Neural progenitor cell (in vitro differentiated cells): Measurements from ENCODE around the gene ECSIT. TPM values are rescaled to one million over a fixed set of nuclear protein-coding genes. Genes with fewer than 3 reads are reported as not detected.

Experiments used
- DNase-seq: peaks from one replicate; pipeline ENCODE4 v3.0.0-alpha.2; 2016; ENCODE audit warnings: low spot score
- H2AFZ ChIP-seq: fragments of 200-600 bp; sonication (generic); replicated peaks from 2 replicates; pipeline ENCODE4 v1.6.1; 2016; ENCODE audit warnings: antibody characterized with exemption
- H3F3A ChIP-seq: fragments of 200-600 bp; sonication (generic); 2 replicates; pipeline ENCODE4 v1.6.1; 2016; ENCODE audit warnings: antibody characterized with exemption, low read depth
- H3K27ac ChIP-seq: fragments of 200-600 bp; sonication (generic); 2 replicates; pipeline ENCODE4 v1.5.1; 2016; ENCODE audit warnings: mild to moderate bottlenecking
- H3K27me3 ChIP-seq: fragments of 200-600 bp; sonication (generic); 2 replicates; pipeline ENCODE4 v1.6.1; 2016; ENCODE audit warnings: mild to moderate bottlenecking, moderate library complexity
- H3K36me3 ChIP-seq: fragments of 200-600 bp; sonication (generic); 2 replicates; pipeline ENCODE4 v1.5.1; 2016
- H3K4me1 ChIP-seq: fragments of 200-600 bp; sonication (generic); 2 replicates; pipeline ENCODE4 v1.6.1; 2016; ENCODE audit warnings: mixed run types
- H3K4me2 ChIP-seq: fragments of 200-600 bp; sonication (generic); 2 replicates; pipeline ENCODE4 v1.6.1; 2016
- H3K4me3 ChIP-seq: fragments of 200-600 bp; sonication (generic); 2 replicates; pipeline ENCODE4 v1.5.1; 2016
- H3K79me2 ChIP-seq: fragments of 200-600 bp; sonication (generic); 2 replicates; pipeline ENCODE4 v1.6.1; 2016; ENCODE audit warnings: low read depth
- H3K9ac ChIP-seq: fragments of 200-600 bp; sonication (generic); 2 replicates; pipeline ENCODE4 v1.6.1; 2016
- H3K9me3 ChIP-seq: fragments of 200-600 bp; sonication (generic); 2 replicates; pipeline ENCODE4 v1.5.1; 2016; ENCODE audit warnings: low read depth
- H4K20me1 ChIP-seq: fragments of 200-600 bp; sonication (generic); 2 replicates; pipeline ENCODE4 v1.6.1; 2016; ENCODE audit warnings: low read depth
- H3K27ac Mint-ChIP-seq: 3 replicates; pipeline ENCODE4 v1.8.0; 2021; ENCODE audit warnings: mixed read lengths
- H3K27me3 Mint-ChIP-seq: 2 replicates; pipeline ENCODE4 v1.8.0; 2022; ENCODE audit warnings: low read depth, mild to moderate bottlenecking, inconsistent platforms, moderate library complexity, mixed read lengths; ENCODE audit not compliant: insufficient read depth
- H3K36me3 Mint-ChIP-seq: 3 replicates; pipeline ENCODE4 v1.8.0; 2021; ENCODE audit warnings: mixed read lengths
- H3K4me1 Mint-ChIP-seq: 3 replicates; pipeline ENCODE4 v1.8.0; 2021; ENCODE audit warnings: mixed read lengths
- H3K4me3 Mint-ChIP-seq: 3 replicates; pipeline ENCODE4 v1.8.0; 2021; ENCODE audit warnings: mild to moderate bottlenecking, moderate library complexity, mixed read lengths
- H3K9me3 Mint-ChIP-seq: 3 replicates; pipeline ENCODE4 v1.8.0; 2020; ENCODE audit warnings: mixed read lengths
- CTCF ChIP-seq: fragments of 200-600 bp; sonication (generic); IDR thresholded peaks from 2 replicates; pipeline ENCODE4 v1.5.1; 2017; ENCODE audit warnings: antibody characterized with exemption, mild to moderate bottlenecking
- EZH2 ChIP-seq: fragments of 200-600 bp; sonication (generic); IDR thresholded peaks from 2 replicates; pipeline ENCODE4 v1.6.1; 2017; ENCODE audit warnings: antibody characterized with exemption, mild to moderate bottlenecking, moderate library complexity
- EZH2phosphoT487 ChIP-seq: fragments of 200-600 bp; sonication (generic); IDR thresholded peaks from 2 replicates; pipeline ENCODE4 v1.6.1; 2017; ENCODE audit warnings: antibody characterized with exemption
- total RNA-seq: library from RNA; depleted of rRNA; stranded (reverse); fragments of >200 nt; gene quantifications from 2 replicates; pipeline ENCODE4 v1.2.3, GENCODE V29; 2015; ENCODE audit warnings: low replicate concordance

The ECSIT gene
- total RNA-seq, 1 donor from 2014 or later = 9.4 TPM

- TF ChIP-seq EZH2phosphoT487 = no peak
- no peak for TF ChIP-seq EZH2
- TF ChIP-seq CTCF = no peak
- Mint-ChIP-seq H3K36me3 (peaks cover 7% of the 10 kb centered on the region), H3K27ac (no peak overlapping the region), H3K4me1 (peaks cover 7% of the 10 kb centered on the region), H3K4me3 (no peak overlapping the region), H3K27me3 (peaks cover 6% of the 10 kb centered on the region), H3K9me3 (no peaks in the 10 kb centered on the region)
- no peak overlapping the region for H3K4me2 ChIP-seq
- no peaks in the 10 kb centered on the region for H4K20me1 ChIP-seq
- H3K36me3 ChIP-seq = no peaks in the 10 kb centered on the region
- H3K27me3 ChIP-seq = no peaks in the 10 kb centered on the region
- H3K79me2 ChIP-seq = no peaks in the 10 kb centered on the region
- no peaks in the 10 kb centered on the region for H3K4me1 ChIP-seq
- no peak overlapping the region for H3K4me3 ChIP-seq
- H3K9ac ChIP-seq = no peak overlapping the region
- no peak overlapping the region for H2AFZ ChIP-seq
- no peak overlapping the region for H3K27ac ChIP-seq
- H3F3A ChIP-seq = peaks cover 6% of the 10 kb centered on the region
- DNase-seq = no peak
- H3K9me3 ChIP-seq = no peaks in the 10 kb centered on the region
Measured at GRCh38 chr19:11510444-11510843, 18.5 kb downstream of the ECSIT start.

- H3K4me1 ChIP-seq = no peaks in the 10 kb centered on the region
- H3K79me2 ChIP-seq = peaks cover 18% of the 10 kb centered on the region
- H3K9me3 ChIP-seq = no peaks in the 10 kb centered on the region
- H3K4me3 Mint-ChIP-seq = peak overlapping the region; percentile 30
- no peak overlapping the region for H2AFZ ChIP-seq
- peaks cover 10% of the 10 kb centered on the region for H3F3A ChIP-seq
- TF ChIP-seq EZH2 = no peak
- TF ChIP-seq CTCF = no peak
- no peak for TF ChIP-seq EZH2phosphoT487
- no peak overlapping the region for H3K9ac ChIP-seq
- peaks cover 9% of the 10 kb centered on the region for H3K27me3 Mint-ChIP-seq
- H3K4me3 ChIP-seq = no peak overlapping the region
- no peaks in the 10 kb centered on the region for H3K36me3 ChIP-seq
- H3K4me2 ChIP-seq = no peak overlapping the region
- peaks cover 14% of the 10 kb centered on the region for H3K4me1 Mint-ChIP-seq
- no peaks in the 10 kb centered on the region for H3K9me3 Mint-ChIP-seq
- DNase-seq = no peak
- H3K27ac ChIP-seq = no peak overlapping the region
- no peaks in the 10 kb centered on the region for H3K27me3 ChIP-seq
- H3K36me3 Mint-ChIP-seq = peaks cover 10% of the 10 kb centered on the region
- no peaks in the 10 kb centered on the region for H4K20me1 ChIP-seq
- no peak overlapping the region for H3K27ac Mint-ChIP-seq
Measured at GRCh38 chr19:11507370-11508078, 21.4 kb downstream of the ECSIT start.

GRCh38 chr19:11506967-11507366 lies 22.0 kb downstream of the ECSIT start:
- Histone ChIP-seq H3K27ac (no peak overlapping the region), H3K9me3 (no peaks in the 10 kb centered on the region), H3K4me3 (no peak overlapping the region), H2AFZ (no peak overlapping the region), H3K79me2 (peaks cover 18% of the 10 kb centered on the region), H4K20me1 (no peaks in the 10 kb centered on the region), H3K36me3 (no peaks in the 10 kb centered on the region), H3F3A (peaks cover 10% of the 10 kb centered on the region), H3K4me2 (no peak overlapping the region), H3K9ac (no peak overlapping the region), H3K27me3 (no peaks in the 10 kb centered on the region), H3K4me1 (no peaks in the 10 kb centered on the region)
- Mint-ChIP-seq H3K36me3 (peaks cover 8% of the 10 kb centered on the region), H3K4me3 (peak overlapping the region; percentile 91), H3K4me1 (peaks cover 14% of the 10 kb centered on the region), H3K27ac (no peak overlapping the region), H3K9me3 (no peaks in the 10 kb centered on the region), H3K27me3 (peaks cover 9% of the 10 kb centered on the region)
- no peak for TF ChIP-seq CTCF
- no peak for TF ChIP-seq EZH2phosphoT487
- no peak for TF ChIP-seq EZH2
- DNase-seq = no peak
